GM18526 (cell line): ENCODE data around the gene CWC27.

ENCODE experiments used
- POLR2A ChIP-seq: IDR thresholded peaks from 3 replicates; pipeline ENCODE4 v1.6.1; 2011; ENCODE audit not compliant: insufficient read length; ENCODE audit errors: extremely low read depth

CWC27 gene, protein sequence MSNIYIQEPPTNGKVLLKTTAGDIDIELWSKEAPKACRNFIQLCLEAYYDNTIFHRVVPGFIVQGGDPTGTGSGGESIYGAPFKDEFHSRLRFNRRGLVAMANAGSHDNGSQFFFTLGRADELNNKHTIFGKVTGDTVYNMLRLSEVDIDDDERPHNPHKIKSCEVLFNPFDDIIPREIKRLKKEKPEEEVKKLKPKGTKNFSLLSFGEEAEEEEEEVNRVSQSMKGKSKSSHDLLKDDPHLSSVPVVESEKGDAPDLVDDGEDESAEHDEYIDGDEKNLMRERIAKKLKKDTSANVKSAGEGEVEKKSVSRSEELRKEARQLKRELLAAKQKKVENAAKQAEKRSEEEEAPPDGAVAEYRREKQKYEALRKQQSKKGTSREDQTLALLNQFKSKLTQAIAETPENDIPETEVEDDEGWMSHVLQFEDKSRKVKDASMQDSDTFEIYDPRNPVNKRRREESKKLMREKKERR

GRCh38 chr5:64768358-64769312 lies at the start of gene CWC27, which contains the start of gene SREK1IP1:
Gene CWC27, plus strand, starts transcription at chr5:64768930. Its CDS starts 217 bp downstream, at chr5:64769147.
Gene SREK1IP1, minus strand, starts transcription at chr5:64768691. Its CDS starts 174 bp downstream, at chr5:64768517.
- peak; percentile 49 for TF ChIP-seq POLR2A

DNA sequence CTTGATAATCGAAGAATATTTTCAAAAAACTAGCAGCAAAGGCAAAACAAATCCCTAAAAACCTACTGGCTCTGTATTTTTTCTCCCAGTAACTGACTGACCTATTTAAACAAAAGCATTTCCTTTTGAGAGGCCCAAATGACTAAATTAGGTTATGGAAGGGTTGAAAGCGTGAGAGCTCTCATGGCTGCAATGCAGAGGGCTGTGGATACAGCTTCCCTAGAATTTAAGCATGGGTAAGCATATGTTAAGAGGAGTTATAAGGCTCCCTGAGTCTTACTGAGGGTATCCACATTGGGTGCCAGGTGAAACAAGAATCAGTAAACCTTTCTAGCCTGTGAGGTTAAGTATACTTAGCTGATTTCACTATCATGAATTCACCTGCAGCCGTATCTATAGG lies 46.1 kb upstream of the CWC27 start:
- TF ChIP-seq POLR2A = no peak

GRCh38 chr5:64727150-64727549 lies 41.6 kb upstream of the CWC27 start:
- no peak for TF ChIP-seq POLR2A

- no peak for TF ChIP-seq POLR2A
Measured at GRCh38 chr5:64742411-64742810, 26.3 kb upstream of the CWC27 start.

DNA sequence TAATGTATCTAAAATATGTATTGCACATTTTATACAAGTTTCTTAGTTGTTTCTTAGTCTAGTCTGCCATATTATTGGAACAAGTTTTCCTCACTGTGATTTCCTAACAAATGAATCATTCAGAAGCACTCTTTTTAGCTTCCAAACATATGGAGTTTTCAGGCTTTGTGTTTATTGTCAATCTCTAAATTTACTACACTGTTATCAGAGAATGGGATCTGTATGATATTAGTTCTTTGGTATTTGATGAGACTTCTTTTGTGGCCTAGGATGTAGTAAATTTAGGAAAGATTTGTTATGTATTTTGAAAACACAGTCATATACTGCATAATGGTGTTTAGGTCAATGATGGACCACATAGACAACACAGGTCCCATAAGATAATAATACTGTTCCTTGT lies 25.9 kb upstream of the CWC27 start:
- TF ChIP-seq POLR2A = no peak

- TF ChIP-seq POLR2A = no peak
Measured at GRCh38 chr5:64744914-64745313, 23.8 kb upstream of the CWC27 start.

DNA sequence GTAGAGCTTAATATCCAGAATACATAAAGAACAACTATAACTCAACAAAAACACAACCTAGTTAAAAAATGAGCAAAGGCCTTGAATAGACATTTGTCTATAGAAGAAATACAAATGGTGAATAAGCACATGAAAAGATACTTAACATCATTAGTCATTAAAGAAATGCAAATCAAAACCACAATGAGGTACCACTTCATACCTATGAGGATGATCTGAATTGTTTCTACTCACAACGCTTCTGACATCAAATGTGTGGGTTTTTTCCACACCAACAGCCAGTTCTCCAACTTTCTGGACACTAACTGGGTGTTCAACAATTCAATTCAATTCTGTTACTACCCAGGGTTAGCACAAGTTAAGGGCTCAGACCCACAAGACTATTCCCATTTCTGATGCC lies 22.3 kb upstream of the CWC27 start:
- no peak for TF ChIP-seq POLR2A

DNA sequence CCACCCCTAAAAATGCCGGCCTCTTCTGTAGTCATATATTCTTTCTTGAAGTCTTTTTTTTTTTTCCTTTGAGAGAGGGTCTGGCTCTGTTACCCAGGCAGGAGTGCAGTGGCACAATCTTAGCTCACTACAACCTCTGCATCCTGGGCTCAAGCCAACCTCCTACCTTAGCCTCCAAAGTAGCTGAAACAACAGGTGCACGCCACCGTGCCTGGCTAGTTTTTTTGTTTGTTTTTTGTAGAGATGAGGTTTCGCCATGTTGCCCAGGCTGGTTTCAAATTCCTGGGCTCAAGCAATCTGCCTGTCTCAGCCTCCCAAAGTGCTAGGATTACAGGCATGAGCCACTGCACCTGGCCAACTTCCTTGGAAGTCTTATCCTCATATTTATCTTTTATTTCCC lies 19.3 kb upstream of the CWC27 start:
- no peak for TF ChIP-seq POLR2A

DNA sequence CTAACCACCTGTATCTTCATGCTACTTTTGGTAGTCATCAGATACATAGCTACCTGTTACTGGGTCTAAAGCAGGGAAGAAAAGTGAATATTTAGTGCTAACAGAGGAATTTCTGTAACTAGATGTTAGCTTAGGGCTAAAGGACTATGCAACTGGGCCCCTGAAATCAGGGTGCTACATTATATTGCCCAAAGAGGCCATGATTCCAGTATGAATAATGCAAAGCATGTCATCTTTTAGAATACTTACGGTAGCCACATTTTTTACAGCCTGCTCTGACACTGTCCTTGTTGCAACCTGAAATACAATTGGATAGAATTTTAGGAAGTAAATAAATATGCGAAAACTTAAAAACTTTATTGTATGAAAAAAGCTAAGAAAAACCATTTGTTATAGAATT lies 14.7 kb upstream of the CWC27 start:
- TF ChIP-seq POLR2A = no peak

- no peak for TF ChIP-seq POLR2A
Measured at GRCh38 chr5:64758901-64759300, 9.8 kb upstream of the CWC27 start.

DNA sequence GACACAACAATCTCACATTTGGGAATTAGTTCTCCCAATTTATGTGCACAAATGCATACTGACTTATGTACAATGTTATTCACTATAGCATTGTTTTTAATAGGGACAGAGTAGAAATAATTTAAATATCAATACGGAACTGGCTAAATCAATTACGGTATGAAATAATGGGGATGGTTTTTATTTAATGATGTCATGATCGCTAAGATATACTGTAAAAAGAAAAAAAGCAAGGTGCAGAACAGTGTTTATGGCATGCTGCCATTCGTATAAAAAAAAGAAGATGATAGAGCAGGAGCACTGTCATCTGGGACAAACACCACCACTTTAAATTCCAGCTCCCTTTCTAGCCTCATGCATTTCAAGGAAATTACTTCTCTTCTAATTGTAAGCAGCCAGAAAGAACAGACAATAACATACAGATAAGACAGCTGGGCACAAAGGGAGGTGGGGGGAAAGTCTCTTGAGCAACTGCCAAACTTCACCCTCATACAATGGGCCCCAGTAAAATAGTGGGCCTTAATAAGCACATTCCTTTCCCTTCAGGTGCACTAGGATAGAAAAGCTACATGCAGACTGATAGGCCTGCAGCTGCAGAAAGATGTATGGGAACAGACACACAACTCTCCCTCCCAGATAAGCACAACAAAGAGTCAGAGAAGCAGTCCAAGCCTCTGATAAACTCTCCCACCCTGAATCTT lies 8.6 kb upstream of the CWC27 start:
- no peak for TF ChIP-seq POLR2A

GRCh38 chr5:64763948-64764503 lies 4.7 kb upstream of the CWC27 start:
- no peak for TF ChIP-seq POLR2A

GRCh38 chr5:64765804-64766504 lies 2.8 kb upstream of the CWC27 start:
- TF ChIP-seq POLR2A = no peak

DNA sequence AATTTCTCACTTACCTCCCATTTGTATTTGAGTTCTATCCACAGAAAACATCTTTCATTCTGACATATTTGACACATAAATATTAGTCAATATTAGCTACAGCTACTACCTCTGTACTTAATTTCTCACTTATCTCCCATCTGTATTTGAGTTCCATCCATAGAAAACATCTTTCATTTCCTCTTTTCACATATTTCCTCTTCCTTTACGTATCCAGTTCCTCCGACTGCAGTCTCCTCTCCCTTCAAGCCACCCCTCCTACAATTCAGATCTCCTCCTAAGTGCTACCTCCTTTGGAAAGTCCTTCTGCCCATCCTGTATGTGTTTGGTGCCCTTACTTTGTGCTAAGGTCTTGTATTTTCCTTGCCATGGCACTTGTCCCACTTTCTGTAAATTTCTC lies 1.8 kb upstream of the CWC27 start:
- no peak for TF ChIP-seq POLR2A
